NCI-H82 treated with DMSO at 0.1 percent for 48 hours (cell line): ENCODE results near the gene CDHR1.

ENCODE experiments used
- DNase-seq: peaks from one replicate; lab custom pipeline; 2025; ENCODE audit not compliant: unreplicated experiment; lab: John Stamatoyannopoulos, UW

CDHR1 gene

DNA sequence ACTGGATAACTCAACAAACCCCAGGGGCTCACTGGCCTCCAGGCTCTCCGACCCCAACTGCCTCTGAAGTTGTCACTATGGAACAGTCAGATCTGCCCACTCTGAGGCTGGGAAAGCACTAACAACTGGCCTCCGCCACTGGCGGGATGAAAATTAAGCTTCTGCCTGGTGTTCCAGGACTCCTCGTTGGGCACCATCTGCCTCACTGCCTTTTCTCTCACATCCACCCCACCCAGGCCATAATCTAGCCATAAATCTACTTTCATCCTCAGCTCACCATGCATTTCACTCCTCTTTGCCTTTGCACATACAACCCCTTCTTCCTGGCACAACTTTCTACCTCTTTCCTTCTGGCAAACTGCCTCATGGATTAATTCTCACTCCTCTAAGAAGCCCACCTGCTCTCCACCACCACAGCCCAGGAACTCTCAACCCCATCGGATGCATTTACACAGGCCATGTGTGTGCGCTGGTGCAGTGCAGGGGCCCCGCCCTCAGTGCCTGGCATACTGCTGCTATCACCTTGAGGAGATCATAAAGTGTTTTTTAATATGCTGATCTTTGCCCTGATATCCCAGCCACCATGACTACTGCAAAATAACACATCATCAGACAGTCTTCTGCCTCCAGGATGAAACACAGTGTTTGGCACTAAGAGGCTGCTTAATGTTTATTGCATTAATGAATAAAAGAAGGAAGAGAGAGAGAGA lies 4.0 kb downstream of the CDHR1 start:
- peak; percentile 10 for DNase-seq

- DNase-seq, result no peak
Observed at GRCh38 chr10:84200537-84201243, 6.4 kb downstream of the CDHR1 start.

DNA sequence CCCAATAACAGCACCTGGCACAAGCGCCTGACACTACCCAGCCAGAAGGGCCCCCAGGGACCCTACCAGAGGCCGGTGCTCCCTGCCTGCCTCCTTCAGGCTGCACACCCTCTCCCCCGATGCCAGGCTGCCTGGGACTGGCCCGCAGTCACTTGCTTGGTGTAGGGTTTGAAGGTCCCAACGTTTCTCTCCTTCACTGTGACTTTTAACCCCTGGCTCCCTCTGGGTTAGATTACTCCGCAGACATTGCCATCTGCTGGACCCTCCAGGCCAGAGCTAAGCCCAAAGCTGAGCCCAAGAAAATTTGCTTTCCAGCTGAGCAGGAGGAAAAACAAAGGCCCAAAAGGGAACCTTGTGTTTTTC lies 6.9 kb downstream of the CDHR1 start:
- DNase-seq, result no peak

DNA sequence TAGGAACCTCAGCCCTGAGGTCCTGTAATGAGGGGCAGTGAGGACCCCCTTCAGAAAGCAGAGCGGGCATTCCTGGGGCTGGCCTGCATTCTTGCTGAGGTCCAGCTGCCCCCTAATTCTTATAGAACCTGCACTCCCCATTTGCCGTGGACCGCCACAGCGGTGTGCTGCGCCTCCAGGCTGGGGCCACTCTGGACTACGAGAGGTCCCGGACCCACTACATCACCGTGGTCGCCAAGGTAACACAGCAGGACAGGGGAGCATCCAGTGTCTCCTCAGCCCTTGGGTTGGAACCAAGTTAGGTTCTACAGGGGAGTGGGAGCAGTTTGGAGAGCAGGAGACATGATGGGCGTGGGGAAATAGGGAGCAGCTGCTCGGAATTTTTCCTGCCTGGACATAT lies 7.3 kb downstream of the CDHR1 start:
- no peak for DNase-seq

DNA sequence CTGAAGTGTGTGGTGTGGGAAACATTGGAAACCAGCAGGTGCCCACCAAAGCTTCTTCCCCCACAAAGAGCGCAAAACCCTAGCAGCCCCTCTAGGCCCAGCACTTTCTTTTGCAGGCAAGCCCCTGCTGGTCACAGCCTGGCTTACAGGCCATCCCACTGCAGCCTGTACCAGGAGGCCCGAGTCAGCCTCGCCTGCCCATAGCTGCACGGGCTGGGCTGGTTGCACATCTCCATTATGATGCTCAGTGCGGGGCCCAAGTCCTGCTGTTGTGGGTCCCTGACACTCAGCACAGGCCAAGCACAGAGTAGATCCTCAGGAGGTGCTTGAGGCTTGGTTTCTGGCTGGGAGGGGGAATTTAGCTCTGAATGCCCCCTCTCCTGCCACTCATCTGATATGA lies 8.0 kb downstream of the CDHR1 start:
- no peak for DNase-seq

- peak; percentile 14 for DNase-seq
Observed at GRCh38 chr10:84204122-84204521, 9.8 kb downstream of the CDHR1 start.

DNA sequence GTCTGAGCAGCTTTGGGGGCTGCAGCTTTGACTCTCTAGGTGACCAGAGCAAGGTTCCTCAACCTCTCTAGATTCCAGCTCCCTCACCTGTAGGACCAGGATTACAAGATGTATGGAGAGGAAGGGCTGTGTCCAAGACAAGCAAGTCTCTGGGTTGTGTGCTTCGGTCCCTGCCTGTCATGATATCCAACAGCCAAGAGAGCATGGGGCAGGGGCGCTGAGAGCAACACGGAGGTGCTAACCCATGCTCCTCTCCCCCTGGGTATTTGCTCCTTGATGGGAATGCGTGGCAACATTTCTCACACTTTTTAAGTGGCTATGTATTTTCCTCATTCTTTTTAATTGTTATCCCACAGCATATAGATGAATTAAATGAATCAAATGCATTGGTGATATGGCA lies 10.3 kb downstream of the CDHR1 start:
- DNase-seq, result no peak

- peak; percentile 10 for DNase-seq
Observed at GRCh38 chr10:84205049-84205852, 10.9 kb downstream of the CDHR1 start.

DNA sequence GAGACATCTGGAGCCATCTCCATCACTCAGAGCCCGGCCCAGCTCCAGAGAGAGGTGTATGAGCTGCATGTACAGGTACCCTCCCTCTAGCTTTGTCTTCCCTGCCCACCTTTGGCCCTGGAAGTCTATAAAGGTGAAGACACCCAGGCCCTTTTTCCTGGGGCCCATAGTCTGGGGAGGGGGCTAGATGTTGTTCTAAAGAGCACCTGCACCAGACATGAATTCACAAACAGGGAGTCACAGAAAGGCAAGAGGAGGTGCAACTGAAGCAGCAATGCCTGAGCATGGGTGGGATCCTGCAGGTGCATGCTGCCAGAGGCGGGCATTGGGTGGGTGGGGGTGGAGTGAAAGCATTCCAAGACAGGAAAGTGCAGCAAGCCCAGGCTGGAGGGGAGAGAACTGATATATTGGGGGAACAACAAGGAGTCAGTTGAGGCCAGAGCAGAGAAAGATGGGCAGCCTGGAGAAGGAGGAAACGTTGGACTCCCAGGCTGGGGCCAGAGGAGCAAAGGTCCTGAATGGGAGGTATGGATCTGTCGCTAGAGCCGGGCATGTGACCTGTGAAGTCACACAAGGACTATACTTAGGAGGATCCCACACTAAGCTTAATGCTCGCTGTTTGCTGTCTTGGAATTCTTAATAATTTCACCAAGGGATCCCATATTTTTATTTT lies 11.7 kb downstream of the CDHR1 start:
- DNase-seq, result no peak

- no peak for DNase-seq
Observed at GRCh38 chr10:84208023-84208422, 13.7 kb downstream of the CDHR1 start.

- DNase-seq, result no peak
Observed at GRCh38 chr10:84211566-84211965, 17.2 kb downstream of the CDHR1 start.

DNA sequence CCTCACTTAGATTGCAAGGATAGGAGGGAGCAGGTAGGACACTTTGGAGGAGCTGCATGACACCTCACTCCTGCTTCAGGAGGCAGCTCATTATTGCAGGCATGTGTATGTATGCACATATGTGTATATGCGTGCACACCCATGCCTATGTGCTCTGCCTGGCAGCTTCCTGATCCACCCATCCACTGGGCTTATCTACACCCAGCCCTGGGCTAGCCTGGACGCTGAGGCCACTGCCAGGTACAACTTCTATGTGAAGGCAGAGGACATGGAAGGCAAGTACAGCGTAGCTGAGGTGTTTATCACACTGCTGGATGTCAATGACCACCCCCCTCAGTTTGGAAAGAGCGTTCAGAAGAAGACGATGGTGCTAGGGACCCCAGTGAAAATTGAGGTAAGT lies 17.7 kb downstream of the CDHR1 start:
- no peak for DNase-seq

- DNase-seq, result no peak
Observed at GRCh38 chr10:84213076-84213475, 18.7 kb downstream of the CDHR1 start.

- DNase-seq, result no peak
Observed at GRCh38 chr10:84214046-84214572, 19.8 kb downstream of the CDHR1 start.

GRCh38 chr10:84214612-84215235 lies 20.4 kb downstream of the CDHR1 start:
- DNase-seq, result no peak

- no peak for DNase-seq
Observed at GRCh38 chr10:84216834-84217233, 22.5 kb downstream of the CDHR1 start.

DNA sequence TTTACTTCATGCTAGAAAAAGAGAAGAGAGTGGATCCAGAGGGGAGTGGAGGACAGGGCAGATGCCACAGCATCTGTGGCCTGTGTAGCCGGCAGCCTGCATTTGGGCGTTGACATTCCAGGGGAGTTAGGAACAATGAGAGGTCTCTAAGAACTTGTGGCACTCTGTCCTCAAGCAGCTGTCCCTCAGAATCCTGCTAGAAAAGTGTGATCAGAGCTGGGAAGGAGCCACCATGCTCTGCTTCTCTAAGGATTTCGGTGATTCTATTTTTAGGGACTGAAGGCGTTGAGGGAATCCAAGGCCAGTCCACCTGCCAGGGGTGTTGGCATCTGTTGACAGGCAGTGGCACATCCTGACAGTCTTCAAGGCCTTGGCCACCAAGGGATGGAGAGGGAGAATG lies 23.4 kb downstream of the CDHR1 start:
- no peak for DNase-seq

- DNase-seq, result no peak
Observed at GRCh38 chr10:84221916-84222315, 27.6 kb downstream of the CDHR1 start.

- DNase-seq, result no peak
Observed at GRCh38 chr10:84224411-84225028, 30.2 kb downstream of the CDHR1 start.

GRCh38 chr10:84225427-84226173 lies 31.3 kb downstream of the CDHR1 start, which contains the start of gene LRIT2:
TSS of gene LRIT2 (minus strand) at chr10:84225544. CDS start at chr10:84225520, 24 bp downstream.
- DNase-seq, result peak; percentile 67
